Neutrophil (primary cell): ENCODE data around the gene CTPS2.

Experiments used
- H3K27ac ChIP-seq: fragments of 200-600 bp; sonication (generic); 2 replicates; pipeline ENCODE4 v1.5.1; 2016; ENCODE audit warnings: mild to moderate bottlenecking, moderate library complexity
- H3K27me3 ChIP-seq: fragments of 200-600 bp; sonication (generic); 2 replicates; pipeline ENCODE4 v1.6.0; 2016; ENCODE audit warnings: mild to moderate bottlenecking
- H3K36me3 ChIP-seq: fragments of 200-600 bp; sonication (generic); 2 replicates; pipeline ENCODE4 v1.5.1; 2017
- H3K4me1 ChIP-seq, 2 experiments: fragments of 200-600 bp in 1 of 2; sonication (generic) in 1 of 2; 1 replicate in 1 of 2; 2 replicates in 1 of 2; pipeline versions ENCODE4 v1.5.1 to v1.6.1; 2013 to 2016; ENCODE audit warnings: low read depth in 1 of 2, low read length in 1 of 2, mild to moderate bottlenecking in 1 of 2, moderate library complexity in 1 of 2; ENCODE audit not compliant: control insufficient read depth in 1 of 2, insufficient read depth in 1 of 2
- H3K4me3 ChIP-seq, 2 experiments: fragments of 200-600 bp in 1 of 2; sonication (generic) in 1 of 2; 1 replicate in 1 of 2; 2 replicates in 1 of 2; pipeline ENCODE4 v1.5.1; 2013 to 2016; ENCODE audit warnings: low read depth in 1 of 2, low read length in 1 of 2, mild to moderate bottlenecking in 1 of 2, moderate library complexity in 1 of 2
- H3K9me3 ChIP-seq: fragments of 200-600 bp; sonication (generic); 2 replicates; pipeline ENCODE4 v1.5.1; 2016
- TF ChIP-seq, protein P1 (sequence below): fragments of 200-600 bp; sonication (generic); IDR thresholded peaks from 2 replicates; pipeline ENCODE4 v1.5.1; 2016; ENCODE audit warnings: antibody characterized with exemption

CTPS2 gene

DNA sequence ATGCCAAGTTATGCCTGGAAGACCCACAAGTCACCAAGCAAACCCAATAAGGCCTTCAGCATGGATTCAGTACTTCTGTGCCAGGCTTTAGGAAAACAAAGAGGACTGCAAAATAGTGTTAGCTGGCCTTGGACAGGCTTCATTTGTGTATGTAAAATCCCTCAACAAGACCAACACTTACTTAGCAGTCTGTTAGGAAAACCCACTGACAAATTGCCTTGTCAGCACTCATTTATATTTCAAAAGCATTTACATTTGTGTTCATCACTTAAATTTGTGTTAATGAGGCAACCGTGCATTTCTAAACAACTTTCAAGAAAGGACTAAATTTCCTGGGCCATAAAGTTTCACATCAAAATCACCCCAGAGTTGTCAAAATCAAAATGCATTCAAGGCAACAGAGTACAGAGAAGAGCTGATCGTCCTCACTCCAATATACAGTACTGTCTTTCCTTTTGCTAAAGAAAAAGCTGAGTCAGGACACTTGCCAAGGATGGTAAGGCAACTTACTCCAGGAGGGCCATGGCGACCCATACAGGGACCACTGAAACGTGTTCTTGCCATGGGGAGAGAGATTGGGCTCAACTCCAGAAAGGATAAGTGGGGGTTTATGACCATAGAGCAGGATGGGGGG is 61.0 kb downstream of the CTPS2 start:
- TF ChIP-seq, protein P1, sequence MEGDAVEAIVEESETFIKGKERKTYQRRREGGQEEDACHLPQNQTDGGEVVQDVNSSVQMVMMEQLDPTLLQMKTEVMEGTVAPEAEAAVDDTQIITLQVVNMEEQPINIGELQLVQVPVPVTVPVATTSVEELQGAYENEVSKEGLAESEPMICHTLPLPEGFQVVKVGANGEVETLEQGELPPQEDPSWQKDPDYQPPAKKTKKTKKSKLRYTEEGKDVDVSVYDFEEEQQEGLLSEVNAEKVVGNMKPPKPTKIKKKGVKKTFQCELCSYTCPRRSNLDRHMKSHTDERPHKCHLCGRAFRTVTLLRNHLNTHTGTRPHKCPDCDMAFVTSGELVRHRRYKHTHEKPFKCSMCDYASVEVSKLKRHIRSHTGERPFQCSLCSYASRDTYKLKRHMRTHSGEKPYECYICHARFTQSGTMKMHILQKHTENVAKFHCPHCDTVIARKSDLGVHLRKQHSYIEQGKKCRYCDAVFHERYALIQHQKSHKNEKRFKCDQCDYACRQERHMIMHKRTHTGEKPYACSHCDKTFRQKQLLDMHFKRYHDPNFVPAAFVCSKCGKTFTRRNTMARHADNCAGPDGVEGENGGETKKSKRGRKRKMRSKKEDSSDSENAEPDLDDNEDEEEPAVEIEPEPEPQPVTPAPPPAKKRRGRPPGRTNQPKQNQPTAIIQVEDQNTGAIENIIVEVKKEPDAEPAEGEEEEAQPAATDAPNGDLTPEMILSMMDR = no peak
- no peak overlapping the region for H3K4me3 ChIP-seq
- H3K27me3 ChIP-seq = no peaks in the 10 kb centered on the region
- H3K27ac ChIP-seq = no peak overlapping the region
- H3K4me1 ChIP-seq = no peaks in the 10 kb centered on the region
- H3K36me3 ChIP-seq = no peaks in the 10 kb centered on the region
- H3K9me3 ChIP-seq = no peaks in the 10 kb centered on the region

DNA sequence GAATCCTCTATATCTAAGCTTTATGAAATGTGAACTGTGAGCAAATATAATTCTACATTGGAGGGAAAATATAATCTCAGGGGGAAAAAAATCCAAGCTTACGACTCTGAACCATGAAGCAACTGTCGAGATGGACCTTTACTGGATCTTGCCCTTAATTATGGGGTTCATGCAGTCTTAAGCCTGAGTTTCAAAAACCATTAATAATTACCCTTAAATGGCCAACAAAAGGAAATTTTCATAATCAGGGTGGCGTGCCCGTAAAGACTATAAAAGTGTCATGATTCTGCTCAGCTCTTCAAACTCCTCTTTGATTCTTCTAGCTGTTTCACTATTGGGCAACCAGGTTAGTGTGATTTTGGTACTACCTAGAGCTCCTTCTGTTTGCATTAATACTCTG is 62.6 kb downstream of the CTPS2 start, which contains the start of gene S100G:
Gene S100G, plus strand, starts transcription at position 301 of the 400 bp plus-strand sequence. CDS start 849 bp downstream, outside the sequence.
- H3K4me1 ChIP-seq = no peaks in the 10 kb centered on the region
- no peaks in the 10 kb centered on the region for H3K9me3 ChIP-seq
- TF ChIP-seq, protein P1 = no peak
- no peak within 1 kb of the TSS for H3K4me3 ChIP-seq
- H3K27me3 ChIP-seq = no peaks in the 10 kb centered on the region
- no peak within 1 kb of the TSS for H3K27ac ChIP-seq
- no peaks in the 10 kb centered on the region for H3K36me3 ChIP-seq

DNA sequence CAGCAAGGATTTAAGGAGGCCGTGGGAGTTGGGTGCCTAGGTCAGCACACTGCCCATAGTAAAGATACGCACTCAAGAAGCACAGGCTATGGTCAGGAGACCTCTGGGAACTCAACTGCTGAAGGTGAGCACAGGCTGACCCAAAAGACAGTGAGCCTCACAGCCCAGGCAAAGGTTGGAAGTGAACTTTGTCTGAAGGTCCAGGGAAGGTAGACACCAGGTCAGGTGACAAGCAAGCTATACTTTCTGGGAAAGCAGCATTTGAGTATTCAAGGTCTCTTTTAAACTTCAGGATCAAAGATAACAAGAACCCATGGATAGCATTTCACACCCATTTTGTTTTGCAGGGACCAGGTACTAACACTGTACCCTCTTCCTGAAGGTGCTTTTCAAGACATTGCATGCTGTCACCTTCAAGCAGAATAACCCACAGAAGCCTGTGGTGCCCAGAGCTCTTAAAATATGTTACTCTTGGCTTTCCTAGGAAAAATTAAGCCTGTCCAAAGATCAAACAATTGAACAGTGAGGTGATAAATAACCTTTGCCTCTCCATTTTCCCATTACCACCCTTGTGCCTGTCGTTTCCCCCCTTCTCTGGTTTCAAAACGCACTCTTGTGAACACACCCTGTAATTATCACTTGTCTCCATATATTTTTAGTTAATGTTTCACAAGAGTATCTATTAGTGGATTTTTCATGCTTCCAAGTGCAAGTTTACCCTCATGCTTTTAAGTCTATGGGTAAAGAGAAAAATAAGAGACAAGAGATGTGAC is 65.9 kb downstream of the CTPS2 start:
- Histone ChIP-seq H3K27ac (no peak overlapping the region), H3K27me3 (no peaks in the 10 kb centered on the region), H3K4me3 (no peak overlapping the region), H3K9me3 (no peaks in the 10 kb centered on the region), H3K36me3 (no peaks in the 10 kb centered on the region), H3K4me1 (peaks cover 6 to 8% of the 10 kb centered on the region in 2 experiments)
- TF ChIP-seq, protein P1 = no peak

DNA sequence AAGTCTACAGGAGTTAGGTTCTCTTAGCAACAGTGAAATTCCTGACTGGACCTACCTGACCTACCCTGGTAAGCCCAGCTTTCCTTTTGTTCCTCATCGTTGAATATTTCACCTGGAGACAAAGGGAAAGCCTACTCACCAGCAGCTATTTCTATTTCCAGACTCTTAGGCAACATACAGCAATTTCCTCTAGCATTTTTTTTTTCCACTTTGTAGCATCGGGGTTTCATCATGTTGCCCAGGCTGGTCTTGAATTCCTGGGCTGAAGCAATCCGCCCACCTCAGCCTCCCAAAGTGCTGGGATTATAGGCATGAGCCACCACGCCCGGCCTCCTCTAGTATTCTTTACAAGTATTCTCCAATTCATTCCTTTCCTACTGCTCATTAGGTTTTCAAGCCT is 69.3 kb downstream of the CTPS2 start:
- Histone ChIP-seq H3K4me3 (no peak overlapping the region), H3K27me3 (no peaks in the 10 kb centered on the region), H3K36me3 (no peaks in the 10 kb centered on the region), H3K4me1 (peaks cover 6 to 8% of the 10 kb centered on the region in 2 experiments), H3K9me3 (no peaks in the 10 kb centered on the region), H3K27ac (no peak overlapping the region)
- TF ChIP-seq, protein P1 = no peak

DNA sequence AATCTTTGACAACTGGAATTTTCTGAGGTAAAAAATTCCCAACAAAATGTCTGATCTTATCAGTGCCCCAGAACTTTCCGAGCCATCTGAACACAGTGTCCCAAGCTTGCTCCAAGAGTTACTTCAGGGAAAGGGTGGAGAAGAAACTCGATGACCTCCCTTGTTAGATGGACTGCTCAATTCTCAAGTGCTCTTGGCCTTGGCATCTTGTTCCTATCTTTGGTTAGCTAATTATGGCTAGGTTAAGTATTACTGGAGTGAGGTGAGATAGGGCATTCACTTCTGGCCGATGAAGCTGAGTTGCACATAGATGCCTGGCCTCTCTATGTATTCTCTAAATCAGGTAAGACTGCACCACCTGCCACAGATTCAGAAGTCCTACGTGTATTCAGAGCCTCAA is 71.6 kb downstream of the CTPS2 start:
- no peaks in the 10 kb centered on the region for H3K9me3 ChIP-seq
- H3K4me1 ChIP-seq = peaks cover 6 to 8% of the 10 kb centered on the region in 2 experiments
- TF ChIP-seq, protein P1 = no peak
- no peaks in the 10 kb centered on the region for H3K36me3 ChIP-seq
- H3K27ac ChIP-seq = no peak overlapping the region
- H3K4me3 ChIP-seq = no peak overlapping the region
- no peaks in the 10 kb centered on the region for H3K27me3 ChIP-seq
